GM12875 (cell line): ENCODE measurements around the gene ZNF860.
"Not testable (repeated sequence)": the region's sequence is repeated elsewhere in the genome, so short reads cannot be mapped to it uniquely, and the experiment has no call there.

Experiments used
- H3K4me3 ChIP-seq: one replicate; pipeline ENCODE4 v1.5.1; 2011; ENCODE audit warnings: low read depth, low read length, control low read depth
- TF ChIP-seq, protein P1 (sequence below): IDR thresholded peaks from 2 replicates; pipeline ENCODE4 v1.5.1; 2011; ENCODE audit warnings: low read depth, mild to moderate bottlenecking, control low read depth, inconsistent platforms, low read length, moderate library complexity, borderline replicate concordance; ENCODE audit not compliant: insufficient read depth

The ZNF860 gene

DNA sequence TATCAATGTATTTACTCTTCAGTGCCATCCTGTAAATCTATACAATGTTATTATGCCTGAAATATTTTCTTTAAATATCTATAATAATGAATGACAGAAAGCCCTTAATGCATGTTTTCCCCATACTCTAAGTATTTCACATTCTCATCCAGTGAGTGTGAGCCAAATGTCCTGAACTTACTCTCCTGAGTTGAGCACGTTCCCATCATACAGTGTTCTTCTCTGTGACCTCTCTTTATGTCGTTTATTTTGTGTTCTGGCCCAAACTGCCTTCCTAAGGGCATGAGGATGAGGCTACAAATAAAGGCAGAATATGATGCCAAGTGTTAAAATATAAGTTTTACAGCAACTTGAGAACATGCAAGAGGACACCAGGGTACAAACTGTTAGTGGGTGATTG, 3.8 kb upstream of the ZNF860 start:
- TF ChIP-seq, protein P1, sequence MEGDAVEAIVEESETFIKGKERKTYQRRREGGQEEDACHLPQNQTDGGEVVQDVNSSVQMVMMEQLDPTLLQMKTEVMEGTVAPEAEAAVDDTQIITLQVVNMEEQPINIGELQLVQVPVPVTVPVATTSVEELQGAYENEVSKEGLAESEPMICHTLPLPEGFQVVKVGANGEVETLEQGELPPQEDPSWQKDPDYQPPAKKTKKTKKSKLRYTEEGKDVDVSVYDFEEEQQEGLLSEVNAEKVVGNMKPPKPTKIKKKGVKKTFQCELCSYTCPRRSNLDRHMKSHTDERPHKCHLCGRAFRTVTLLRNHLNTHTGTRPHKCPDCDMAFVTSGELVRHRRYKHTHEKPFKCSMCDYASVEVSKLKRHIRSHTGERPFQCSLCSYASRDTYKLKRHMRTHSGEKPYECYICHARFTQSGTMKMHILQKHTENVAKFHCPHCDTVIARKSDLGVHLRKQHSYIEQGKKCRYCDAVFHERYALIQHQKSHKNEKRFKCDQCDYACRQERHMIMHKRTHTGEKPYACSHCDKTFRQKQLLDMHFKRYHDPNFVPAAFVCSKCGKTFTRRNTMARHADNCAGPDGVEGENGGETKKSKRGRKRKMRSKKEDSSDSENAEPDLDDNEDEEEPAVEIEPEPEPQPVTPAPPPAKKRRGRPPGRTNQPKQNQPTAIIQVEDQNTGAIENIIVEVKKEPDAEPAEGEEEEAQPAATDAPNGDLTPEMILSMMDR, result no peak
- no peak overlapping the region for H3K4me3 ChIP-seq

DNA sequence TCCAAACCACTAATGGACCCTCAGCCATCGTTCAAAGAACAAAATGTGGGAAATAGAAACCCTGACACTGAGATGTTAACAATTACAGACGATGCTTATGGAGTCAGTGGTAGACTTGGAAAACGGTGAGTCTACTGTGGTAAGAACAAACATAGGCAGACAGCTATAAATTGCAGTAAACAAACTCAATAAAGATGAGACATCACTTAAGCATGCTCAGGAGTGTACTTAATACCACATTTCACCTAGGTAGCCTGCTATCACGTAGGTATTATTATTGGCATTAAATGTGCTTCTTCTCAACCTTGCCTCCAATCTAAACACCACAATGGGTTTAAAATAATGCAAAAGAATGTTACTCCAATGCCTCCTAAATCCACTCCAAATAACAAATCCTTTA, 3.0 kb upstream of the ZNF860 start:
- H3K4me3 ChIP-seq, result no peak overlapping the region
- TF ChIP-seq, protein P1, result no peak

DNA sequence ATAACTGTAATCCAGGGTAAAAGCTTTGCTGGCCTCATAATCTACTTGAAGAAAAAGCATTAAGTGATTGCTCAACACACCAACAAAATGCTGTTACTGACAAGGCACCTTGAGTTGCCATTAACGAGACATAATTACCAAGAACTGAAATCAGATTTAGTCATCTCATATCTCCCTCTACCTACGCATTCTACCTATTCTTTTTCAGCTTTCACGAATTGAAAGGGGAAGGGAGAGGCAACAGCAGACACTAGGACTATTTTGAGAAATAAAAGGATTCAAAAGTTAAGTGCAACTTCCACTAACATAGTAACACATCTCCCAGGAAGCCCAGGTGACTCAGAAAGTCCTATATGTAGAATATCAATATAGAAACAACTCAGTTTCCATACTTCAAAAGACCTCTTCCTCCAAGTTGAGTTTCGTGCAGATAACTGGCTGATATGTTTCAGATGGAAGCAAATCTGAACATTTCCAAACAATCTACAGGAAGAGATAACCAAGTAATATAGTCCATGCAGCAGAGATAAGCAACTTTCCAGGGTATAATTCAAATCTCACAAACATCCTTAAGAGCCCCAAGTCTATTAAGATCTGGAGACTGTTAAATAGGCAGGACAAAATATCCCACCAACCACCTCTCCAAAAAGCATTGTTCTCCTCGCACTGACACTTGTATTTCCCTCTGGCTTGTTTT, 2.4 kb upstream of the ZNF860 start:
- H3K4me3 ChIP-seq, result no peak overlapping the region
- TF ChIP-seq, protein P1, result no peak

DNA sequence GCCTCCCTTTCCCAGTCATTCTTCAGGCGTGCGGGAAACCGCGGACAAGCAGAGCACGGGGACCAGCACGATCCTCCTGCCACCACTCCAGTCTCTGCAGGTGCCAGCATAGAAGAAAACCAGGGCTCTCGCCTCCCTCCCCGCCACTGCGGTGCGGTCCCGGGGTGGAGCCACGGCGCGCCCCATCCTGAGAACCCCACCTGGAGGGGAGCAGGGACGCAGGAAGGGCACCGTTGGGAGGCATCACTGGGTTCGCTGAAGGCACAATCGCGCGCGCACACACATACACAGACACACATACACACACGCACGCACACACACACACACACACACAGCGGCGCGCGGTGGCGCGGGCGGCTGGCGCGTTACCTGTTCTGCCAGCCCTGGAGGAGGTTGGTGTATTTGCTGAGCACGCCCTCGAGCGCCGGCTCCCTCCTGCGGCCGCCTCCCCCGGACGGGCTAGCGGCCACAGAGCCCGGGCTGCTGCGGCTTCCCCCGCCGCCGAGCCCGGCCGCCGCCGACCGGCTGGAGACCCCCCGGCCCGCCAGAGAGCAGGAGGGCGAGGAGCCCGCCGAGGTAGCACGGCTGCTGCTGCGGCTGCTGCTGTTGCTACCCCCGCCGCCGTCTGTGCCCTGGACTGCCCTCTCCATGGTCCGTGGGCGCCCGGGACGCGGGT, 882 bp upstream of the ZNF860 start:
- TF ChIP-seq, protein P1, result no peak
- peak overlapping the region; percentile 24 for H3K4me3 ChIP-seq

DNA sequence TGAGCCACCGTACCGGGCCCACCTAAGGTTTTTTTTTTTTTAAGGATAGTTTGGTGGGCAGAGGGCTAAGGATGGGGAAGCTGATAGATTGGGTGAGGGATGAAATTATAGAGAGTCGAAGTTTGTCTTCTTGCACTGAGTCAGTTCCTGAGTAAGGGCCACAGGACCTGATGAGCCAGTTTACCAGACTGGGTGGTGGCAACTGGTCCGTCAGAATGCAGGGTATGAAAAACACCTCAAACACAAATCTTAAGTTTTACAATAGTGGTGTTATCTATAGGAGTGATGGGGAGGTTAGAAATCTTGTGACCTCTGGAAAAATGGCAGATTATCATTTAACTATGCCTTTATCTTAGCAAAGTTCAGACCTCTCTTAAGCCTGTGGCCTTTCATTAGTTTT, 2.8 kb downstream of the ZNF860 start:
- H3K4me3 ChIP-seq, result no peak overlapping the region
- TF ChIP-seq, protein P1, result no peak

DNA sequence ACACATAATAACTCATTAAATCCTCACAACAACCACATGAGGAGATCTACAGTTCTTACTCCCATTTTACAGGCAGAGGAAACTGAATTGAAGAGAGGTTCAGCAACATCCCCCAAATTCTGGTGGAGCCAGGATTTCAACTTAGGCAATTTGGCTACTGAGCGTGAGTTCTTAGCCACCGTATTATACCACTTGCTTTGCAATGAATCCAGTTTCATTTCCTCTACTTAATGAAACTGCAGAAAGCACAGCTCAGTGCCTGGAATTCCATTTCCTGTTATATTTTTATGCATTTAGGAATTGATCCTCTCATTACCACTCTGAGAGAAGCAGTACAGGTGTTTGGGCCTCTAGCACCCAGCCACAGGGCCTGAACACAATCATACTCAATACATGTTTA, 4.3 kb downstream of the ZNF860 start:
- no peak overlapping the region for H3K4me3 ChIP-seq
- TF ChIP-seq, protein P1, result no peak

DNA sequence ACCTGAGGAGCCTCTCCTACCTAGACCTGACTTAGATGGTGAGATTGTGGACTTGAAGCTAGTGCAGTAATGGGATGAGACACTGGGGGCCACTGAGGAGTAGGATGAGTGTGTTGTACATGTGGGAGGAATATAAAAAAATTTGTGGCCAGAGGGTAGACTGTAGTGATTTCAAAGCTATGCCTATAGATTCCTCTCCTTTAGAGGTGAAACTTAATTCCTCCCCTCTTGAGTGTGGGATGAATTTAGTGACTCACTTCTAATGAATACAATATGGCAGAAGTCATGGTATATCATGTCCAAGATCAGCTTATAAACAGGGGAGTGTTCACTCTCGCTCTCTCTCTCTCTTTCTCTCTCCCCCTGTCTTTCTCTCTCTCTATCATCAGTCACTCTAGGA, 6.7 kb downstream of the ZNF860 start:
- TF ChIP-seq, protein P1, result no peak
- no peak overlapping the region for H3K4me3 ChIP-seq

DNA sequence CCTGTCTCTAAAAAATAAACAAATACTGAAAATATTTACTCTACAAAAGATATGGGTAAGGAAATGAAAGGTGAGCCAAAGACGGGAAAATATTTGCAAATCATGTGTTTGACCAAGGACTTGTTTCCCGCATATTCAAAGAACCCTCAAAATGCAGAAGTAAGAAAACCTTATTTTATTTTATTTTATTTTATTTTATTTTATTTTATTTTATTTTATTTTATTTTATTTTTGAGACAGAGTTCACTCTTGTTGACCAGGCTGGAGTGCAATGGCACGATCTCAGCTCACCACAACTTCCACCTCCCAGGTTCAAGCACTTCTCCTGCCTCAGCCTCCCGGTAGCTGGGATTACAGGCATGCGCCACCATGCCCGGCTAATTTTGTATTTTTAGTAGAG, 11.4 kb downstream of the ZNF860 start:
- H3K4me3 ChIP-seq, result not testable (repeated sequence)
